Esophagus mucosa (tissue), 1 donor: Measurements from ENCODE around the gene LIPC. TPM values are rescaled to one million over a fixed set of nuclear protein-coding genes. Genes with fewer than 3 reads are reported as not detected.

Experiments used
- ATAC-seq: fragments of 200-7000 bp; cut with Tn5 transposase; one replicate; pipeline ENCODE4 v1.9.1; 2020
- total RNA-seq: library from RNA; stranded (reverse); gene quantifications from one replicate; pipeline ENCODE4 v1.2.4, GENCODE V29; 2023
- donor health status: DM: yes; HTN: yes; CAD: no.

LIPC gene
- total RNA-seq, 1 donor from 2014 or later, result not detected

- no peak for ATAC-seq
Observed at GRCh38 chr15:58459045-58459444, 27.3 kb downstream of the LIPC start.

GRCh38 chr15:58459560-58459959, 27.8 kb downstream of the LIPC start:
- ATAC-seq, result peak; percentile 41

- ATAC-seq, result no peak
Observed at GRCh38 chr15:58460116-58460790, 28.5 kb downstream of the LIPC start.

- no peak for ATAC-seq
Observed at GRCh38 chr15:58460872-58461271, 29.1 kb downstream of the LIPC start.

GRCh38 chr15:58462547-58462946, 30.8 kb downstream of the LIPC start:
- ATAC-seq, result peak; percentile 88

GRCh38 chr15:58462973-58463663, 31.3 kb downstream of the LIPC start:
- no peak for ATAC-seq

GRCh38 chr15:58463815-58464650, 32.2 kb downstream of the LIPC start:
- ATAC-seq, result no peak

GRCh38 chr15:58465070-58465469, 33.3 kb downstream of the LIPC start:
- ATAC-seq, result no peak

- ATAC-seq, result no peak
Observed at GRCh38 chr15:58465866-58466517, 34.2 kb downstream of the LIPC start.

GRCh38 chr15:58466566-58466965, 34.8 kb downstream of the LIPC start:
- ATAC-seq, result no peak

GRCh38 chr15:58467121-58467721, 35.4 kb downstream of the LIPC start:
- no peak for ATAC-seq

- no peak for ATAC-seq
Observed at GRCh38 chr15:58467722-58468423, 36.1 kb downstream of the LIPC start.

GRCh38 chr15:58469432-58470353, 37.9 kb downstream of the LIPC start:
- peak; percentile 55 for ATAC-seq

GRCh38 chr15:58471348-58471747, 39.6 kb downstream of the LIPC start:
- ATAC-seq, result no peak

- no peak for ATAC-seq
Observed at GRCh38 chr15:58472221-58472620, 40.4 kb downstream of the LIPC start.

GRCh38 chr15:58472821-58473581, 41.2 kb downstream of the LIPC start:
- ATAC-seq, result no peak

GRCh38 chr15:58473724-58474123, 41.9 kb downstream of the LIPC start:
- ATAC-seq, result no peak

- ATAC-seq, result no peak
Observed at GRCh38 chr15:58474741-58475323, 43.0 kb downstream of the LIPC start.
